Amniotic epithelial cell (primary cell): ENCODE data around the gene POTEE.
"Not testable (repeated sequence)": the region's sequence is repeated elsewhere in the genome, so short reads cannot be mapped to it uniquely, and the experiment has no call there.

Source experiments
- DNase-seq: peaks from one replicate; pipeline ENCODE4 v3.0.0-alpha.2; 2010; ENCODE audit warnings: low read depth

The POTEE gene

DNA sequence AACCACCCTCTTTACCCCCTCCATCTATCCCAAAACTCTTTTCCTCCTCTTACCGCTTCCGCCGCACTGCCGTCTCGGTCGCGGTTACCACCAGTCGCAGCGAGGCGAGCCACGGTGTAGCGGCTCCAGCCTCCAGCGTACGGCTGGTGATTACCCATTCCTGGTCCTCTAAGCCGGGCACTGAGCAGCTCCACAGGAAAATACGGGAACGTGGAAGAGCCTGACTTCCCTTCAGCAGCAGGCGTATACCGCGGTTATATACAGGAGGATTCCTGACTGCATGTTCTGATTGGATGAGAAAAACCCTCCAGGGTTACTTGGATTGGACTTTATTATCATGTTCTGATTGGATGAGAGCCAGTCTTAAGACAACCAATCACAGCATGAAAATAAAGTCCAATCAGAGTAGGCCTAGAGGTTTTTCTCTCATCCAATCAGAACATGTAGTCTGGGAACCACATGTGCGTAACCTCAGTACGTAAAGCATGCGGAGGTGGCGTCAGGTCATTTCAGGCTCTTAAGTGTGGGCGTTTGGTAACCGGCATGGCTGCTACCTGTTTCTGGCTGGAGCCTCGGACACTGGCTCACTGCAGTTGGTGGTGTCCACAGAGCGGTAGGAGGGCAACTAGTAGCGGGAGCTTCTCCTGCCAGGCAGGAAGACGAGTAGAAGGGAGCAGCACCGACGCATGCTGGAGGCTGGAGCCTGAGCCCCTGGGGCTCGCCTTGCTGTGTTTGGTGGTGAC lies at the start of gene POTEE:
Gene POTEE (plus strand): TSS at position 507 of the 743 bp plus-strand sequence. CDS start 8,867 bp downstream, outside the sequence.
- not testable (repeated sequence) for DNase-seq

DNA sequence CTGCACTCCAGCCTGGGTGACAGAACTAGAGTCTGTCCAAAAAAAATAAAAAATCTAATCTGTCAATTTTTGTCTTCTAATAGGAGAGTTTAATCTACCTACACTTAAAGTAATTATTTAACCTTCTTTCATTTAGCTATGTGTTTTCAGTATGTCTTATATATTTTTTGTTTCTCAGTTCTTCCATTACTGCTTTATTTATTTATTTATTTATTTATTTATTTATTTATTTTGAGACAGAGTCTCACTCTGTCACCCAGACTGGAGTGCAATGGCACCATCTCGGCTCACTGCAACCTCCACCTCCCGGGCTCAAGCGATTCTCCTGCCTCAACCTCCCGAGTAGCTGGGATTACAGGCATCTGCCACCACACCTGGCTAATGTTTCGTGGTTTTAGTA lies 43.8 kb upstream of the POTEE start:
- not testable (repeated sequence) for DNase-seq

DNA sequence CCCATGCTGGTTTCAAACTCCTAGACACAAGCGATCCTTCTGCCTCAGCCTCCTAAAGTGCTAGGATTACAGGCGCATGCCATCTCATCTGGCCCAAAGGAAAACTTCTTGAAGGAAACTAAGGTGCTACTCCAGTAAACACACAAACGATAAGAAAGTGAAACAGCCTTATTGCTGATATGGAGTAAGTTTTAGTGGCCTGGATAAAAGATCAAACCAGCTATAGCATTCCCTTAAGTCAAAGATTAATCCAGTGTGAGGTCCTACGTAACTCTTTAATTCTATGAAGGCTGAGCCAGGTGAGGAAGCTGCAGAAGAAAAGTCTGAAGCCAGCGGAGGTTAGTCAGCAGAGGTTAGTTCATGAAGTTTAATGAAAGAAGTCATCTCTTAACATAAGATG lies 40.8 kb upstream of the POTEE start:
- DNase-seq, result no peak

DNA sequence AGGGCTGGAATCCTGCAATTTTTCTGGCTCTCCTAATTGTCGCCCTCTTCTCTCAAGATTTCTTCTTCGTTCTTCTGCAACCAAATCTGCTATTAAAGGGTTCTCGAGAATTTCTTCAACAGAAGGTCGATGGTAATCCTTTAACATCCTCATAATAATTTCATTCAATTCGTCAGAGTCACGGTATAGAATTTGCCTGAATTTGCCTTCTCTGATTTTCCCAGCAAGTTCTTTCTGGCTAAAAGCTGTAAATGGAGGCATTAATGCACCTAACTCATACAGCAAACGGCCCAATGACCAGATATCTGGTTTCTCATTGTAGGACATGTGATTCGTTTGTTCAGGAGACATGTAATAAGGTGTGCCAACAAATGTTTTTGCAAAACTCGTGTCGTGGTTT lies 31.3 kb upstream of the POTEE start:
- not testable (repeated sequence) for DNase-seq

DNA sequence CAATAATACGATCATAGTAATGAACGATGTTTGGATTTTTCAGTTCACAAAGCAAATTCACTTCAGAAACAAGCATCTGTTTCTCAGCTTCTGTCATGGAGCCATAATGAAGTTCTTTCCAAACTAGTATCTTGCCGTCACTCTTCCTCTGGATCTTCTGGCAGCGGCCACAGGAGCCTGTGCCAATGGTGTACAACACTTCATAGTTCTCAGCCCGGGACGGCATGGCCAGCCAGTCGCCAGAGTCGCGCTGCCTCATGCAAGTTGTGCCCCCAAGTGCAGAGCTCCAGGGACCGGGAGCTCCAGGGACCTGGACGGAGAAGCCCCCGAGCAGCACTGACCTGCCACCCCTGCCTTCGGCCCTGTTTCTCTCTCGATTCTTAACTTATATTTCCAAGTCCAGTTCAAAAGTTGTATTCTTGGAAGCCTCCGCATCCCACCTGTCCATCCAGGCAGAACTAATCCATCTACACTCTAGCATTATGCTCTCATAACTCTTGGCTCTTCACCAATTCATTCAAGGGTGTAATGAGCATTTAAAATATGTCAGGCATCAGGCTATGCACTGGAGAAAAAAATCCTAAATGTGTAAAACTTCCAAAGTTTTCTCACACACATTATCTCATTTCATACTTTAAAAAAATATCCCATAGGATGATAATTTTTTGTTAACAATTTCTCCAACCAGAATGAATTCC lies 30.5 kb upstream of the POTEE start:
- not testable (repeated sequence) for DNase-seq

DNA sequence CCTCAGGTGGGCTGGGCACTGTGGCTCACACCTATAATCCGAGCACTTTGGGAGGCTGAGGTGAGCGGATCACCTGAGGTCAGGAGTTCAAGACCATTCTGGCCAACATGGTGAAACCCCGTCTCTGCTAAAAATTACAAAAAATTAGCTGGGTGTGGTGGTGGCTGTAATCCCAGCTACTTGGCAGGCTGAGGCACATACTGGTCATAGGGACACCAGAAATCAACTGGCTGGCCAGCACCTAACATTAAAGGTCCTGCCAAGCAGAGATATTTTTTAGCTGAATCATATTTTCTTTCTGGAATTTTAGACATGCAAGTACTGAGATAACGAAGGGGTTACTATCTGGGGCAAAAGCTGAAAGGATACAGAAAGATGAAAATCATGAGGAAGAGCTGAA lies 27.9 kb upstream of the POTEE start:
- peak; percentile 6 for DNase-seq

DNA sequence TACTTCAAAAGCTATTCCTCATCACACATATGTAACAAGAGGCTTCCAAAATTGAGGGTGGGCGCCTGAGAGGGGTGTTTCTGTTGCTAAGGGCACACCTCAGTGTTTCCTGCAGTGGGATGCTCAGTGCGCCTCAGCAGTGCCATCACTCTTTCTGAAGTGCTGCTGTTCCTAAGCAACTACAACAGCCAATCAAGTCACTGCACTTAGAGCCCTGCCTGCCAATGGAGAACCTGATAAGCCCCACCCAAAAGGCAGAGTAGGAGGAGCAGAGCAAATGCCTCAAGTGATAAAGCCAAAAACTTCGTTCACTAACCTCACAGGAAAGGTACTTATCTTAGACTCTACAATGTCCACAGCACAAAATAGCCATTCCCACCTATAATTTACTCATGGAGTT lies 15.9 kb upstream of the POTEE start:
- not testable (repeated sequence) for DNase-seq

DNA sequence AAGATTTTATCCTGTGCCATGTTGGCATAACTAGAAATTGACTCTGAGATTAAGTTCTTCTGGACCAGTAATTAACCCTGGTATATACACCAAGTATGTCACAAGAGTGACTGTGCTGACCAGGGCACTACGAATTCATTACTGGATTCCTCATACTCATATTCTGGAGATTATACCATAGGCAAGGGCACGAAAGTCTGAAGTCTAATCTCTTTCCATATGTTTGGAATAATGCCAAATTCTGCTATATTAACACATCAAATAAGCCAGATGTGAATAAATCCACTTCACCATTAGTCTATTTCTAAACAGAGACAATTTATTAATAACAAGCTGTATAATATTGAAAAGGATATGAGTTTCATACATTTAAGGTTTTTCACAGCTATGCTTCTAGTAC lies 13.2 kb upstream of the POTEE start:
- DNase-seq, result not testable (repeated sequence)

DNA sequence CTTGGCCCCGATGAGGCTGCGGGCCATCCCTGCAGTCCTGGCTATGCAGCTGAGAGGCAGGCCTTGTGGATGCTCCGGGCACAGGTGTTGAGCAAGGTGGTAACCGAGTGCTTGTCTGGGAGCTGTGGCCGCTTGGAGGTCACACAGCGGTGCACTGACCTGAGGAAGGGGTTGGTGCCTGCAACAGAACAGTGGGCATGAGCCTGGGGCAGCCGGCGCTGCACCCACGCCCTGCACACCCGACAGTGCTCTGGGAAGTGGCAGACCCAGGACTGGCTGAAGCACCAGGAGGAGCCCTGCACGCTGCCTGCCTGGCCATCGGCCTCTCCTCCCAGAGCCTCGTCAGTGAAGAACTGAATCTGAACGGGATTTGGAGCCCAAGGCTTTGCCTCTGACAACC lies 8.2 kb upstream of the POTEE start:
- no peak for DNase-seq

DNA sequence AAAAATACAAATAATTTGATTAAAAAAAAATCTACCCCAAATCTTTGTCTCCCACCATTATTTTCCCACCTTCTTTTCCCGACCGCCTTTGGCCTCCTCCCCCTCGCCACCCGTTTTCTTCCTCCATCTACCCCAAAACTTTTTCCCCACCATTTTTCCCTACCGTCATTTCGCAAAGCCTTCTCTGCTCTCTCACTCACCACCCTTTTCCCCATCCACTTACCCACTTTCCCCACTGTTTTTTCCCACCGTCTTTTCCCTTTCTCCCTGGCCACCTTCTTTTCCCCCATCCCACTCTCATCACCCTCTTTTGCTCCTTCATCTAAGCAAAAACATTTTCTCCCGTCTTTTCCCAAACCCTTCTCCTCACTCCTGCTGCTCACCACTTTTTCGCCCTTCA lies 1.5 kb upstream of the POTEE start:
- not testable (repeated sequence) for DNase-seq

DNA sequence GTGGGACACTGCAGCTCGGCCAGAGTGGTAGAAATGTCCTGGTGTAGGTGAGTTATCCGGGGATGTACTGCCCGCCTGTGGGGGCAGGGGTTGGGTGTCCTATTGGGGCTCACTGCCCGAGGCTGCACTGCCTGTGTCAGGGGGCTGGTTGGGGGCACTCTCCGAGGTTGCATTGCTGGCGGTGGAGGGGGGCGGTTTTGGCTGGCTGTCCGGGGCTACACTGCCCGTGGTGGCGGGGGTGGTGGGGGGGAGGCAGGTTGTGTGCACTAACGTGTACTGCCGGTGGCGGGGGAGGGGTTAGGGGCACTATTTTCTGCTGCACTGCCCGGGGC lies 403 bp downstream of the POTEE start:
- not testable (repeated sequence) for DNase-seq

DNA sequence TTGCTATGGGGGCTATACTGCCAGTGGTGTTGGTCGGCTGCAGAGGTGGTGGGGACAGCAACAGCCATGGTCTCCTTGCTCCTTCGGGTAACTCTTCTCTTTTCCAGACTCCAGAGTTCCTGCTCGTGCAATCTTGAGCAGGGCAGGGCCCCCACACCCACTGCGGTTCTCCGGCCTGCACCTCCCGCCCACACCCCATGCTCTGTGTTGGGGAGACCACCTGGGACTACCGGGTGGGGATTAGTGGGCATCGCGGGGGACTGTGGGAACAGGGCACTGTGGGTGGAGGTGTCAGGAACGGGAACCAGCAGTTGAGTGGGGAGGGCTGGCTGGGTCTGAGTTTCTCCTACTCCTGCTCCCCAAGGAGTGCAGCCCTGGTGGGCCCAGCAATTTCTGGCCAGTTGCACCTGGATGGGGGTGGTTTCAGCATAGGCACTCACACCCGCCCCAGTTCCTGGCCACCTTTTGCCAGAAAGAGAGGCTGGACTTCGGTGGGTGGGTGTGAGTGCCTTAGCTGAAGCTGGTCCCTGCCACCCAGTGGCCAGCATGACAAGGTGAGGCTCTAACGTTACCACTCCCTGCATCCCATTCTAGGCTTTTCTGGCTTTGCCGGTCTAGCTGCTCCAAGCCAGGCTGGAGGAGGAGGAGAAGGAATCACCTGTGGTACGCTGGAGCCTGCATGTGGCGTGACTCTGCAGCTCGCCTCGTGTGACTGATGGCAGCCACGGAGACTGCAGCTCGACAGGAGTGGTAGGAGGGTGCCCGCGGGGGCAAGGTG lies 1.3 kb downstream of the POTEE start:
- DNase-seq, result not testable (repeated sequence)

DNA sequence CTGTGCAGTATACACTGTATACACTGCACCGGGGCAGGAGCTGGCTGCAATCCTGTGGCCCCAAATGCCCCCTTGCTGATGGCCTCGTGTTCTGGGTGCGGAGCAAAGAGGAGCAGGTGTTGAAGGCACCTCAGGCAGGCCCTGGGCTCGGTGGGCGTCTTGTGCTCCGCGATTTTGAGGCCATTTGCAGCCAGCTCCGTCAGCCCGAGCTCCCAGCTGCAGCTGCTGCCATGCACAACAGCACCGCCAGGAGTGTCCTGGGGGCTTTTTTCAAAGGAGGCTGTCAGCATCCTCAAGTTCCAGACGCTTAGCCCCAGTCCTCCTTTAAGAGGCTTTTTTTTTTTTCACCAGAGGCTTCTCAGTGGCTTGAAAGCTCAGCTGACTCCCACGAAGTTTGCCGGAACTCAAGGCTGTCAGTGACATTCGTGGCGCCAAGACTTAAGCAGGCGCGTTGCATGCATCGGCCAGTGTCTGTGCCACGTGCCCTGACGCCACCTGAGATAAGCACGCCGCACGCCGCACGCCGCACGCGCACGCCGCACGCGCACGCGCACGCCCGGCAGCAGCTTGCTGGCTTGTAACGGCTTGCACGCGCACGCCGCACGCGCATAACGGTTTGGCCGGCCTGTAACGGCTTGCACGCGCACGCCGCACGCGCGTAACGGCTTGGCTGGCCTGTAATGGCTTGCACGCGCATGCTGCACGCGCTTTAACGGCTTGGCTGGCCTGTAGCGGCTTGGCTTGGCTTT lies 8.1 kb downstream of the POTEE start:
- not testable (repeated sequence) for DNase-seq

DNA sequence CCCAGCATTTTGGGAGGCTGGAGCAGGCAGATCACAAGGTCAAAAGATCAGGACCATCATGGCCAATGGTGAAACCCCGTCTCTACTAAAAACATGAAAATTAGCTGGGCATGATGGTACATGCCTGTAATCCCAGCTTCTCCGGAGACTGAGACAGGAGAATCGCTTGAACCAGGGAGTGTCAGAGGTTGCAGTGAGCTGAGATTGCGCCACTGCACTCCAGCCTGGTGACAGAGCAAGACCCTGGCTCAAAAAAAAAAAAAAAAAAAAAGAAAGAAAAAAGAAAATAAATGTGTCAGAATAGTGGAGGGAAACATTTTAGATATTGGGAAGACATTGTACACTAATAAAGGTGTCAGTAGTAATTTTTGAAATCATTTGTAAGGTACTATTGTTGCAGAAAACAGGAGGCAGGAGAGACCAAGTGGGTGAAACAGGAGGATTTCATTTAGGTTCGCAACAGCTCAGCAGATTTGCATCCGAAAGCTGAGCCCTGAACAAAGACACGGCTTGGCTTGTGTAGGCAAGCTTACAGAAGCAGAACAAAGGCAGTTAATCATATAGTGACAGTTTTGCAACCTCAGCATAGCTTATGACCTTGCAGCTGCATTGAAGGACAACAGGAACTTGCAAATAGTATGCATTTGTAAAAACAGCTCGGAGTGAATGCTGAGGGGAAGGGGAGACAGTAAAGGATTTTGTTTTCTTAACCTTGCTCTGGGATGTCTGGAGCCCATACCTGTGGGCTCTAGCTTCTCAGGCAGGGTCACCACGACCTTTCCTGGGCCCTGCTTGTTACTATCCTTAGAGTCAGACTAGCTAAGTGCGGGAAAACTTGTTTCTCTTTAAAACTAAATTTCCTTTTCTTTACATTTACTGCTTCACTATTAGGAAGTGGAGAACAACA lies 26.5 kb downstream of the POTEE start:
- DNase-seq, result peak; percentile 0
